Stimulated activated naive CD4-positive, alpha-beta T cell (primary cell): ENCODE data around the gene POMGNT2.

Experiments
- DNase-seq, 6 experiments: peaks; one replicate each; lab custom pipeline; 2025; lab: John Stamatoyannopoulos, UW

The POMGNT2 gene

GRCh38 chr3:43102773-43103480 is 3.0 kb downstream of the POMGNT2 start:
- no peak for DNase-seq

- DNase-seq = no peak
Measured at GRCh38 chr3:43098761-43099160, 7.1 kb downstream of the POMGNT2 start.

- no peak for DNase-seq
Measured at GRCh38 chr3:43097400-43098080, 8.3 kb downstream of the POMGNT2 start.

GRCh38 chr3:43096761-43097160 is 9.1 kb downstream of the POMGNT2 start:
- no peak for DNase-seq

GRCh38 chr3:43095370-43095769 is 10.5 kb downstream of the POMGNT2 start:
- no peak for DNase-seq

GRCh38 chr3:43094851-43095250 is 11.0 kb downstream of the POMGNT2 start:
- no peak for DNase-seq

- DNase-seq = no peak
Measured at GRCh38 chr3:43094381-43094780, 11.5 kb downstream of the POMGNT2 start.

GRCh38 chr3:43093974-43094373 is 11.9 kb downstream of the POMGNT2 start:
- no peak for DNase-seq

GRCh38 chr3:43093006-43093405 is 12.9 kb downstream of the POMGNT2 start:
- no peak for DNase-seq

- DNase-seq = no peak
Measured at GRCh38 chr3:43091481-43091880, 14.4 kb downstream of the POMGNT2 start.

- no peak for DNase-seq
Measured at GRCh38 chr3:43090238-43090637, 15.6 kb downstream of the POMGNT2 start.

- DNase-seq = no peak
Measured at GRCh38 chr3:43089081-43089480, 16.8 kb downstream of the POMGNT2 start.

GRCh38 chr3:43087249-43087776 is 18.6 kb downstream of the POMGNT2 start:
- no peak for DNase-seq

GRCh38 chr3:43086460-43087165 is 19.3 kb downstream of the POMGNT2 start:
- DNase-seq = no peak

GRCh38 chr3:43082457-43082856 is 23.4 kb downstream of the POMGNT2 start:
- DNase-seq = no peak

- DNase-seq = no peak
Measured at GRCh38 chr3:43081796-43082195, 24.1 kb downstream of the POMGNT2 start.

GRCh38 chr3:43080726-43081568 is 24.9 kb downstream of the POMGNT2 start:
- no peak for DNase-seq

GRCh38 chr3:43079536-43080332 is 26.1 kb downstream of the POMGNT2 start:
- DNase-seq = no peak

GRCh38 chr3:43077707-43078106 is 28.2 kb downstream of the POMGNT2 start:
- no peak for DNase-seq

- DNase-seq = no peak
Measured at GRCh38 chr3:43077261-43077660, 28.6 kb downstream of the POMGNT2 start.

GRCh38 chr3:43076857-43077256 is 29.0 kb downstream of the POMGNT2 start:
- no peak for DNase-seq
